GM23248 (cell line): ENCODE measurements around the gene IL17RE. TPM values are rescaled to one million over a fixed set of nuclear protein-coding genes. Genes with fewer than 3 reads are reported as not detected.

Experiments
- DNase-seq: peaks from one replicate; pipeline ENCODE4 v3.0.0-alpha.2; 2015
- H2AFZ ChIP-seq: fragments of 200-600 bp; sonication (generic); 2 replicates; pipeline ENCODE4 v1.6.1; 2016; ENCODE audit warnings: antibody characterized with exemption
- H3F3A ChIP-seq: fragments of 200-600 bp; sonication (generic); 2 replicates; pipeline ENCODE4 v1.6.1; 2016; ENCODE audit warnings: mild to moderate bottlenecking, antibody characterized with exemption, mixed run types; ENCODE audit not compliant: insufficient read depth
- H3K27ac ChIP-seq: fragments of 200-600 bp; sonication (generic); 2 replicates; pipeline ENCODE4 v1.5.1; 2016; ENCODE audit warnings: mild to moderate bottlenecking
- H3K27me3 ChIP-seq: fragments of 200-600 bp; sonication (generic); replicated peaks from 2 replicates; pipeline ENCODE4 v1.6.1; 2016; ENCODE audit warnings: mild to moderate bottlenecking; ENCODE audit not compliant: insufficient read depth
- H3K36me3 ChIP-seq: fragments of 200-600 bp; sonication (generic); 2 replicates; pipeline ENCODE4 v1.6.1; 2016; ENCODE audit warnings: low read depth, mild to moderate bottlenecking
- H3K4me1 ChIP-seq: fragments of 200-600 bp; sonication (generic); 2 replicates; pipeline ENCODE4 v1.6.1; 2016; ENCODE audit warnings: mild to moderate bottlenecking; ENCODE audit not compliant: insufficient read depth
- H3K4me2 ChIP-seq: fragments of 200-600 bp; sonication (generic); one replicate; pipeline ENCODE4 v1.6.1; 2016; ENCODE audit warnings: mild to moderate bottlenecking; ENCODE audit not compliant: unreplicated experiment
- H3K4me3 ChIP-seq: fragments of 200-600 bp; sonication (generic); 2 replicates; pipeline ENCODE4 v1.5.1; 2016; ENCODE audit warnings: mild to moderate bottlenecking
- H3K79me2 ChIP-seq: fragments of 200-600 bp; sonication (generic); 2 replicates; pipeline ENCODE4 v1.6.1; 2016; ENCODE audit warnings: mild to moderate bottlenecking; ENCODE audit not compliant: insufficient read depth
- H3K9ac ChIP-seq: fragments of 200-600 bp; sonication (generic); 2 replicates; pipeline ENCODE4 v1.6.1; 2016; ENCODE audit warnings: mild to moderate bottlenecking
- H3K9me2 ChIP-seq: fragments of 200-600 bp; sonication (generic); 2 replicates; pipeline ENCODE4 v1.6.1; 2016; ENCODE audit warnings: mixed run types, mild to moderate bottlenecking, moderate library complexity; ENCODE audit not compliant: insufficient read depth
- H3K9me3 ChIP-seq: fragments of 200-600 bp; sonication (generic); one replicate; pipeline ENCODE4 v1.6.1; 2017; ENCODE audit warnings: low read depth
- H4K20me1 ChIP-seq: fragments of 200-600 bp; sonication (generic); 2 replicates; pipeline ENCODE4 v1.6.0; 2016; ENCODE audit not compliant: insufficient read depth
- EZH2 ChIP-seq: fragments of 200-600 bp; sonication (generic); IDR thresholded peaks from 2 replicates; pipeline ENCODE4 v1.6.1; 2018; ENCODE audit warnings: antibody characterized with exemption, mild to moderate bottlenecking; ENCODE audit not compliant: insufficient read depth, poor library complexity, severe bottlenecking
- EZH2phosphoT487 ChIP-seq: fragments of 200-600 bp; sonication (generic); IDR thresholded peaks from 2 replicates; pipeline ENCODE4 v1.6.1; 2018; ENCODE audit warnings: antibody characterized with exemption, moderate library complexity, mild to moderate bottlenecking, low read depth; ENCODE audit not compliant: insufficient read depth
- WGBS, 2 experiments: methylation state at CpG; one replicate each; pipeline ENCODE4 v1.1.6; 2015 to 2017; ENCODE audit warnings: low lambda C conversion rate in 2 of 2, low coverage in 1 of 2; ENCODE audit errors: missing lambda C conversion rate in 2 of 2; 5-methylcytosine and 5-hydroxymethylcytosine counted together
- in situ Hi-C: fragments of 300-500 bp; cut with MboI; formaldehyde crosslinking; loops from 2 replicates; pipeline ENCODE4 v1.15.0; 2020
- polyA plus RNA-seq: library from polyadenylated mRNA; unstranded; fragments of >200 nt; fragmentation: Nextera tagmentation; extraction: Ambion mirVana; gene quantifications from 2 replicates; pipeline ENCODE4 v1.2.1, GENCODE V29; 2016
- total RNA-seq: library from RNA; depleted of rRNA; stranded (reverse); fragments of >200 nt; shearing (Covaris generic); gene quantifications from 2 replicates; pipeline ENCODE4 v1.2.3, GENCODE V29; 2014

Gene IL17RE
- total and polyA plus RNA-seq, 2 experiments from 2014 or later, result 0.24 to 5.5 TPM

GRCh38 chr3:9934235-9934621, 31.6 kb downstream of the IL17RE start:
- Histone ChIP-seq H3K27me3 (no peaks in the 10 kb centered on the region), H3F3A (no peaks in the 10 kb centered on the region), H2AFZ (peak overlapping the region; percentile 93), H3K9ac (peak overlapping the region; percentile 86), H3K27ac (peak overlapping the region; percentile 76), H4K20me1 (no peaks in the 10 kb centered on the region), H3K4me1 (peaks cover 11% of the 10 kb centered on the region), H3K36me3 (peaks cover 5% of the 10 kb centered on the region), H3K4me3 (peak overlapping the region; percentile 82), H3K9me3 (no peaks in the 10 kb centered on the region), H3K4me2 (peak overlapping the region; percentile 92), H3K9me2 (no peaks in the 10 kb centered on the region), H3K79me2 (no peaks in the 10 kb centered on the region)
- peak; percentile 62 for DNase-seq
- in situ Hi-C loops, result no loop called here
- 19 to 20% methylated on average over 9 to 11 of the region's 11 CpGs for WGBS, 2 experiments
- TF ChIP-seq EZH2phosphoT487 (no peak), EZH2 (no peak)

GRCh38 chr3:9934993-9935392, 32.3 kb downstream of the IL17RE start:
- Histone ChIP-seq H3K9ac (peak overlapping the region; percentile 86; the same call in 1 of the 2 replicates), H3K79me2 (no peaks in the 10 kb centered on the region), H3K36me3 (peaks cover 5% of the 10 kb centered on the region), H3K4me2 (no peak overlapping the region), H3K9me3 (no peaks in the 10 kb centered on the region), H2AFZ (no peak overlapping the region), H3K27ac (no peak overlapping the region), H3F3A (no peaks in the 10 kb centered on the region), H4K20me1 (no peaks in the 10 kb centered on the region), H3K4me1 (peaks cover 11% of the 10 kb centered on the region), H3K4me3 (no peak overlapping the region), H3K27me3 (no peaks in the 10 kb centered on the region), H3K9me2 (no peaks in the 10 kb centered on the region)
- 93 to 95% methylated on average over 4 of the region's 4 CpGs for WGBS, 2 experiments
- in situ Hi-C loops, result no loop called here
- TF ChIP-seq EZH2, result no peak
- no peak for TF ChIP-seq EZH2phosphoT487
- no peak for DNase-seq

- H3K79me2 ChIP-seq, result no peaks in the 10 kb centered on the region
- in situ Hi-C loops, result no loop called here
- no peak overlapping the region for H3K27ac ChIP-seq
- H3F3A ChIP-seq, result no peaks in the 10 kb centered on the region
- H3K9ac ChIP-seq, result no peak overlapping the region
- H2AFZ ChIP-seq, result no peak overlapping the region
- WGBS, 2 experiments, result 90 to 93% methylated on average over 5 of the region's 5 CpGs
- no peak for DNase-seq
- no peaks in the 10 kb centered on the region for H4K20me1 ChIP-seq
- peaks cover 11% of the 10 kb centered on the region for H3K4me1 ChIP-seq
- peaks cover 5% of the 10 kb centered on the region; the same call in 1 of the 2 replicates for H3K36me3 ChIP-seq
- no peak overlapping the region for H3K4me3 ChIP-seq
- H3K9me3 ChIP-seq, result no peaks in the 10 kb centered on the region
- no peaks in the 10 kb centered on the region for H3K27me3 ChIP-seq
- TF ChIP-seq EZH2phosphoT487, result no peak
- TF ChIP-seq EZH2, result no peak
- no peaks in the 10 kb centered on the region for H3K9me2 ChIP-seq
- H3K4me2 ChIP-seq, result no peak overlapping the region
Observed at GRCh38 chr3:9935966-9936510, 33.4 kb downstream of the IL17RE start.

- WGBS, 2 experiments, result 95 to 97% methylated on average over 12 to 13 of the region's 13 CpGs
- H3K4me1 ChIP-seq, result peaks cover 11% of the 10 kb centered on the region
- no peaks in the 10 kb centered on the region for H3F3A ChIP-seq
- H3K4me2 ChIP-seq, result no peak overlapping the region
- H3K27me3 ChIP-seq, result no peaks in the 10 kb centered on the region
- no peaks in the 10 kb centered on the region for H4K20me1 ChIP-seq
- H3K9me3 ChIP-seq, result no peaks in the 10 kb centered on the region
- no peaks in the 10 kb centered on the region for H3K9me2 ChIP-seq
- DNase-seq, result no peak
- H3K9ac ChIP-seq, result no peak overlapping the region
- no peaks in the 10 kb centered on the region for H3K79me2 ChIP-seq
- H3K27ac ChIP-seq, result no peak overlapping the region
- no peak overlapping the region for H3K4me3 ChIP-seq
- TF ChIP-seq EZH2phosphoT487 (no peak), EZH2 (no peak)
- no peak overlapping the region for H2AFZ ChIP-seq
- peaks cover 5% of the 10 kb centered on the region; the same call in 1 of the 2 replicates for H3K36me3 ChIP-seq
- in situ Hi-C loops, result no loop called here
Observed at GRCh38 chr3:9937486-9938238, 35.0 kb downstream of the IL17RE start.
